ENCODE results near the gene RHOU. TPM values are rescaled to one million over a fixed set of nuclear protein-coding genes. Genes with fewer than 3 reads are reported as not detected.

The RHOU gene
- total and polyA plus RNA-seq, 10 of the 15 experiments (the other 5 are each of a cell fraction or from before 2014, with no cell fraction given), result not detected

GRCh38 chr1:228739826-228740225 is 4.5 kb downstream of the RHOU start:
- Histone ChIP-seq H3K4me1 (ENCODE audit: control insufficient read depth, insufficient read depth, low read length) (no peaks in the 10 kb centered on the region), H3K4me2 (ENCODE audit: control insufficient read depth, insufficient read depth) (no peak overlapping the region), H3K9ac (ENCODE audit: control insufficient read depth, insufficient read depth, low read length) (no peak overlapping the region), H4K20me1 (ENCODE audit: control insufficient read depth, insufficient read depth) (no peaks in the 10 kb centered on the region), H3K79me2 (ENCODE audit: control insufficient read depth, insufficient read depth, low read length) (no peaks in the 10 kb centered on the region), H3K4me3 (no peak overlapping the region), H3K36me3 (ENCODE audit: control insufficient read depth in 2 of 2, insufficient read depth in 2 of 2, low read length in 1 of 2) (no peaks in the 10 kb centered on the region), H3K27me3 (replicated peaks in 1 of 2; ENCODE audit: control insufficient read depth in 2 of 2, insufficient read depth in 2 of 2, low read length in 1 of 2) (peaks cover 2 to 11% of the 10 kb centered on the region in 2 experiments), H2AFZ (ENCODE audit: control insufficient read depth, low read depth, low read length) (no peak overlapping the region), H3K9me3 (replicated peaks; ENCODE audit: control insufficient read depth, insufficient read depth, low read length) (no peaks in the 10 kb centered on the region), H3K27ac (ENCODE audit: control insufficient read depth, insufficient read depth) (no peak overlapping the region)
- BruUV-seq (replicated peaks), result no TSS peak
- intact Hi-C loops (cut with micrococcal nuclease; ENCODE audit: unreplicated experiment), result no loop called here
- ChIA-PET POLR2A (no interaction called here), RAD21 (ENCODE audit: unreplicated experiment) (no interaction called here), SMC1A (ENCODE audit: uncharacterized antibody, unreplicated experiment) (no interaction called here), CTCF (no interaction called here)
- FAIRE-seq (no peak), DNase-seq (ENCODE audit: low read depth, low spot score) (no peak), ATAC-seq (no peak)
- in situ Hi-C loops (cut with MboI), result no loop called here
- 20% methylated on average over 4 of the region's 4 CpGs for WGBS (ENCODE audit: insufficient coverage, insufficient replicate concordance, low lambda C conversion rate, missing lambda C conversion rate)
- TF ChIP-seq ETV6 (conservative IDR thresholded peaks at IDR 0.05 in 1 of 2, IDR thresholded peaks at IDR 0.05 in 1 of 2; ENCODE audit: borderline replicate concordance in 1 of 2, low read depth in 1 of 2) (no peak), EED (IDR thresholded peaks at IDR 0.05; ENCODE audit: low read depth) (no peak), MYB (IDR thresholded peaks at IDR 0.05; ENCODE audit: borderline replicate concordance, low read depth, low read length) (no peak), MYC (IDR thresholded peaks at IDR 0.05; ENCODE audit: insufficient read depth, insufficient read length, insufficient replicate concordance, low read length, severe bottlenecking) (no peak), CREM (IDR thresholded peaks at IDR 0.05; ENCODE audit: low read depth) (no peak), SIX5 (IDR thresholded peaks at IDR 0.05; ENCODE audit: low read depth, low read length, severe bottlenecking) (no peak), IKZF1 (conservative IDR thresholded peaks at IDR 0.05) (no peak), HDGF (IDR thresholded peaks at IDR 0.05) (no peak)

Measured in GM12878 (cell line).